Fibroblast of lung (primary cell): ENCODE measurements around the gene MMP11. TPM values are rescaled to one million over a fixed set of nuclear protein-coding genes. Genes with fewer than 3 reads are reported as not detected.

Experiments
- DNase-seq, 2 donors: peaks; one replicate each; pipeline versions ENCODE4 v3.0.0 to v3.0.0-alpha.2; 2010; ENCODE audit warnings: low read depth in 2 of 2
- H2AFZ ChIP-seq: 2 replicates; pipeline ENCODE4 v1.5.1; 2012; ENCODE audit warnings: low read length, control low read depth, inconsistent platforms
- H3K27ac ChIP-seq: 2 replicates; pipeline ENCODE4 v1.5.1; 2011; ENCODE audit warnings: low read length, control low read depth; ENCODE audit not compliant: insufficient read depth
- H3K27me3 ChIP-seq: 2 replicates; pipeline ENCODE4 v1.5.1; 2011; ENCODE audit warnings: mild to moderate bottlenecking, low read length; ENCODE audit not compliant: control insufficient read depth, insufficient read depth
- H3K36me3 ChIP-seq: 2 replicates; pipeline ENCODE4 v1.5.1; 2011; ENCODE audit warnings: low read length; ENCODE audit not compliant: control insufficient read depth, insufficient read depth
- H3K4me1 ChIP-seq: 2 replicates; pipeline ENCODE4 v1.5.1; 2011; ENCODE audit warnings: low read length; ENCODE audit not compliant: control insufficient read depth, insufficient read depth; ENCODE audit errors: extremely low read depth
- H3K4me2 ChIP-seq: 2 replicates; pipeline ENCODE4 v1.5.1; 2011; ENCODE audit warnings: low read length, control low read depth; ENCODE audit not compliant: insufficient read depth; ENCODE audit errors: extremely low read depth
- H3K4me3 ChIP-seq, 4 experiments: fragments of 200-600 bp in 1 of 4; sonication (generic) in 1 of 4; replicated peaks in 1 of 4; 2 replicates each; pipeline ENCODE4 v1.5.1; 2011 to 2016; ENCODE audit warnings: low read length in 4 of 4, low read depth in 3 of 4, mild to moderate bottlenecking in 3 of 4, control low read depth in 2 of 4, inconsistent platforms in 1 of 4, mixed read lengths in 1 of 4; ENCODE audit not compliant: insufficient read depth in 1 of 4; ENCODE audit errors: control extremely low read depth in 1 of 4
- H3K79me2 ChIP-seq: 2 replicates; pipeline ENCODE4 v1.5.1; 2012; ENCODE audit warnings: mild to moderate bottlenecking, low read length, inconsistent platforms; ENCODE audit not compliant: control insufficient read depth, insufficient read depth
- H3K9ac ChIP-seq: 2 replicates; pipeline ENCODE4 v1.5.1; 2011; ENCODE audit warnings: mild to moderate bottlenecking, low read length, control low read depth; ENCODE audit not compliant: insufficient read depth
- H3K9me3 ChIP-seq: 2 replicates; pipeline ENCODE4 v1.5.1; 2012; ENCODE audit warnings: low read depth, low read length; ENCODE audit not compliant: control insufficient read depth, insufficient read depth
- H4K20me1 ChIP-seq: 2 replicates; pipeline ENCODE4 v1.5.1; 2011; ENCODE audit warnings: low read length; ENCODE audit not compliant: control insufficient read depth, insufficient read depth; ENCODE audit errors: extremely low read depth
- CTCF ChIP-seq, 2 donors: IDR thresholded peaks in 1 of 2; conservative IDR thresholded peaks in 1 of 2; 1 replicate in 1 of 2; 2 replicates in 1 of 2; pipeline ENCODE4 v1.5.1; 2011 to 2012; ENCODE audit warnings: low read length in 2 of 2, control low read depth in 1 of 2, inconsistent platforms in 1 of 2, low read depth in 1 of 2, mild to moderate bottlenecking in 1 of 2
- EZH2 ChIP-seq: IDR thresholded peaks from 2 replicates; pipeline ENCODE4 v1.5.1; 2012; ENCODE audit warnings: low read length, control low read depth, mild to moderate bottlenecking; ENCODE audit errors: missing control alignments
- polyA plus RNA-seq, 2 donors: library from polyadenylated mRNA; depleted of rRNA in 1 of 2; stranded (reverse) in 1 of 2; unstranded in 1 of 2; fragments of >200 nt; gene quantifications; 2 replicates each; pipeline ENCODE4 v1.2.1, GENCODE V29; 2011 to 2012; ENCODE audit warnings: missing spikeins in 1 of 2
- total RNA-seq: library from RNA; depleted of rRNA; stranded (reverse); fragments of >200 nt; gene quantifications from 2 replicates; pipeline ENCODE4 v1.2.1, GENCODE V29; 2014

Gene MMP11
- total and polyA plus RNA-seq, 2 donors (not counting 1 experiment from before 2014, with no cell fraction given), result 4.5 to 8.8 TPM

- no peaks in the 10 kb centered on the region for H3K79me2 ChIP-seq
- no peak overlapping the region for H3K4me2 ChIP-seq
- no peak overlapping the region for H3K27ac ChIP-seq
- TF ChIP-seq EZH2 (no peak), CTCF (conservative IDR thresholded peaks at IDR 0.05 in 1 of 2, IDR thresholded peaks at IDR 0.05 in 1 of 2; ENCODE audit: low read depth in 1 of 2, low read length in 2 of 2) (no peak)
- no peak overlapping the region for H3K9ac ChIP-seq
- H3K4me3 ChIP-seq, result no peak overlapping the region
- no peak overlapping the region for H2AFZ ChIP-seq
- H3K9me3 ChIP-seq, result no peaks in the 10 kb centered on the region
- H4K20me1 ChIP-seq, result no peaks in the 10 kb centered on the region
- DNase-seq, result no peak
- H3K27me3 ChIP-seq, result no peaks in the 10 kb centered on the region
- no peaks in the 10 kb centered on the region for H3K4me1 ChIP-seq
- H3K36me3 ChIP-seq, result peaks cover 3% of the 10 kb centered on the region
Observed at GRCh38 chr22:23742505-23743264, 30.0 kb upstream of the MMP11 start.

GRCh38 chr22:23743303-23743705 is 29.3 kb upstream of the MMP11 start:
- no peak overlapping the region for H3K27ac ChIP-seq
- no peaks in the 10 kb centered on the region for H3K4me1 ChIP-seq
- no peak for TF ChIP-seq CTCF (conservative IDR thresholded peaks at IDR 0.05 in 1 of 2, IDR thresholded peaks at IDR 0.05 in 1 of 2; ENCODE audit: low read depth in 1 of 2, low read length in 2 of 2)
- TF ChIP-seq EZH2, result no peak
- no peaks in the 10 kb centered on the region for H3K9me3 ChIP-seq
- H3K79me2 ChIP-seq, result no peaks in the 10 kb centered on the region
- no peak overlapping the region for H3K9ac ChIP-seq
- no peak overlapping the region for H2AFZ ChIP-seq
- no peak overlapping the region for H3K4me2 ChIP-seq
- no peak for DNase-seq
- H3K36me3 ChIP-seq, result peaks cover 3% of the 10 kb centered on the region
- H3K27me3 ChIP-seq, result no peaks in the 10 kb centered on the region
- no peaks in the 10 kb centered on the region for H4K20me1 ChIP-seq
- no peak overlapping the region for H3K4me3 ChIP-seq

- Histone ChIP-seq H3K36me3 (peaks cover 3% of the 10 kb centered on the region), H3K79me2 (no peaks in the 10 kb centered on the region), H3K4me1 (no peaks in the 10 kb centered on the region), H3K9ac (no peak overlapping the region), H3K27ac (no peak overlapping the region), H3K9me3 (no peaks in the 10 kb centered on the region), H3K4me2 (no peak overlapping the region), H4K20me1 (no peaks in the 10 kb centered on the region), H3K4me3 (no peak overlapping the region), H2AFZ (no peak overlapping the region), H3K27me3 (no peaks in the 10 kb centered on the region)
- TF ChIP-seq EZH2 (no peak), CTCF (conservative IDR thresholded peaks at IDR 0.05 in 1 of 2, IDR thresholded peaks at IDR 0.05 in 1 of 2; ENCODE audit: low read depth in 1 of 2, low read length in 2 of 2) (no peak)
- no peak for DNase-seq
Observed at GRCh38 chr22:23744001-23744400, 28.6 kb upstream of the MMP11 start.
